Activated CD4-positive, CD25-positive, alpha-beta regulatory T cell (primary cell): ENCODE measurements around the gene KIF3B.
A peak's percentile ranks its signal among the peaks of the same experiment; 100 is the strongest.
"Not testable (repeated sequence)": the region's sequence is repeated elsewhere in the genome, so short reads cannot be mapped to it uniquely, and the experiment has no call there.

ENCODE experiments used
- DNase-seq, 4 experiments: peaks; one replicate each; lab custom pipeline; 2025; lab: John Stamatoyannopoulos, UW

KIF3B gene

DNA sequence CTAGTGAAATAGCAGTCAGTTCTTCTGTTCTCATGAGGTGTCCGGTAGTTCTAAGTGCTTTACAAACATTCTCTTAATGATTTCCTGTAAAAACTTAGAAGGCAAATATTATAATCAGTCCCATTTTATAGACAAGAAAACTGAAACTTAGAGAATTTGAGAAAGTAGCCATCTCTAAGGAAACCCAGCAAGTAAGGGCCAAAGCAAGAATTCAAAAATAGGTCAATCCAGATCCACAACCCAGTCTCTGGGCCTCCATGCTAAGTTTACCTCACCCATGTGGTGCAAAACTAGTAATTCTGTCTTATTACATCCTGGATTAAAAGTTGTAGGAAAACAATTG, 53.1 kb downstream of the KIF3B start:
- DNase-seq, result no peak

DNA sequence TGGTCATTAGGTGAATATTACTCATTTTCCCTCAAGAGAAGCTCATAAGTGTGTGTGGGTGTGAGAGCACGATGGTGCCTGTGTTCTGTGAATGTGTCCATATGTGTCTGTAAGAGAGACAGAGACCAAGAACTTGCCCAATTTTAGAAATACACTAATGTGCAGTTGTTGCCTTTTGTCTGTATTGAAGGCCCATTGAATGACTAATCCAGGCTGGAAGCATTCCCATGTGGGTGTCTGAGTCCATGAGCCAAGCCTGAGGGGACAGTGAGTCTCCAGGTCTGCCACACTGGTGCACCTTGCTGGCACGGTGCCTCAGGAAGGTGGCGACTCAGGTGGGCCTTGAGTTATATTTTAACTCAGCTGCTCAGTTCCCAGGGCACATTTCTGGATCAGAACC, 55.2 kb downstream of the KIF3B start:
- DNase-seq, result no peak

DNA sequence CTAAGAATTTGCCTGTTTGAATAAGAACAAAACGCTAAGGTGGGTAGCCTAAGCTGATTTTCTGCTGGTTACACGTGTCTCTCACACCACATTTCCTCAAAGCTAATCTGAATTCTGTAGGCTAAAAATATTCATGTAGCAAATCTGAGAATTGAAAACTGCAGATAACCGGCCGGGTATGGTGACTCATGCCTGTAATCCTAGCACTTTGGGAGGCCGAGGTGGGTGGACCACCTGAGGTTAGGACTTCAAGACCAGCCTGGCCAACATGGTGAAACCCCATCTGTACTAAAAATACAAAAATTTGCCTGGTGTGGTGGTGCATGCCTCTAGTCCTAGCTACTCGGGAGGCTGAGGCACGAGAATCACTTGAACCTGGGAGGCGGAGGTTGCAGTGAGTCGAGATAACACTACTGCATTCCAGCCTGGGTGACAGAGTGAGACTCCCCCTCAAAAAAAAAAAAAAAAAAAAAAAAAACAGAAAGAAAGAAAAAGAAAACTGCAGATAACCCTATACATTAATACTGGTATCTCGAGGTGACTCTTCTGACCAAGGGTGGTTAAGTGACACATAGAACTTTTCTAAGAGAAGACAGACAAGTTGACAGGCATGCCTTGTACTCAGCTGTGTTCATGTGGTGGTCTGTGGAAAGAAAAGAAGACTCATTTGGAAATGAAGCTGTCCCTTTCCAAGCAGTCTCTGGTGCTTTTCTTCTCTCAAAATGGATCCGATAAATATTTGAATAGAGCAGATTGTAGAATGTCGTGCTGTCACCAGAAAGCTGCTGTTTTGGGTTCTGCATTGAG, 55.9 kb downstream of the KIF3B start:
- DNase-seq, result peak in 1 of 4 experiments; percentile 6

DNA sequence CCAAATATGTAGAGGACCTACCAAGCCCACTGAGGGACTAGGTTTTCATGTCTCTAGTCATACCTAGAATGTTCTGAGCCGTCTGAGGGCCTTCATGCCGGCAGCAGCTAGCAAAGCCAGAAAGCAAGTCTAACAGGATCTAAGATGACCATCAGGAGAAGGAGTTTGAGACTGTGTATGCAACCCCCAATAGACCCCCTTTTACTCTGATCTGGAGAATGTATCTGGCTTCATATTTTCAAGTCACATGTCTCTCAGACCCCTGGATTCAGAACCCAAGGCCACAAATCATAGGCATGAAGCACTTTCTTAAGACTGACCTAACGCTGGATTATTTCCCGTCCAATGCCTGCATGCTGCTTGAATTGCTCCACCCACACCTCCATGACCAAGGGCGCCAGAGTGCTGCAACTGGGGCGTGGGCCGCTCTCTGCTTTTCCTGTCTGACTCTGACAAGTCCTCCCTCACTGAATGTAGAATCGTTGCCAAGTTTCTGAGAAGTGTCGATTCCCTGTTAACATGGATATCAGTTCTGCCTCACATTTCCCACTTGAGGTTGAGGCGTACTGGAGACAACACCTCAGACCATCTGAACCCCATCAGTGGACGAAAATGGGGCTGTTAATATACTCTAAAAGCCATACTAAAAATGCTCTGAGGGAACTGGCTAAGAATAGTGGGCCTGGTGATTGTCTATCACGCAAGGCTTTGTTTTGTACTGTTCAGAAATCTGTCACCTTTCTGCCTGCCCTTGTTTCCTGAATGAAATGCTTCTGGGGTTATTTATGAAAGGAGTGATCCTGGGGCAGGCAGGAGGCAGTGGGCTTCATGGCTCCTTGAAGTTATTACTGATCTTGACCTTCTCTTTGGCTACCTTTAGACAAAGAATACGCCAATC, 56.8 kb downstream of the KIF3B start:
- peak in 2 of 4 experiments; percentile 4 to 5 for DNase-seq

- DNase-seq, result no peak
Measured at GRCh38 chr20:32336918-32337347, 59.5 kb downstream of the KIF3B start.

DNA sequence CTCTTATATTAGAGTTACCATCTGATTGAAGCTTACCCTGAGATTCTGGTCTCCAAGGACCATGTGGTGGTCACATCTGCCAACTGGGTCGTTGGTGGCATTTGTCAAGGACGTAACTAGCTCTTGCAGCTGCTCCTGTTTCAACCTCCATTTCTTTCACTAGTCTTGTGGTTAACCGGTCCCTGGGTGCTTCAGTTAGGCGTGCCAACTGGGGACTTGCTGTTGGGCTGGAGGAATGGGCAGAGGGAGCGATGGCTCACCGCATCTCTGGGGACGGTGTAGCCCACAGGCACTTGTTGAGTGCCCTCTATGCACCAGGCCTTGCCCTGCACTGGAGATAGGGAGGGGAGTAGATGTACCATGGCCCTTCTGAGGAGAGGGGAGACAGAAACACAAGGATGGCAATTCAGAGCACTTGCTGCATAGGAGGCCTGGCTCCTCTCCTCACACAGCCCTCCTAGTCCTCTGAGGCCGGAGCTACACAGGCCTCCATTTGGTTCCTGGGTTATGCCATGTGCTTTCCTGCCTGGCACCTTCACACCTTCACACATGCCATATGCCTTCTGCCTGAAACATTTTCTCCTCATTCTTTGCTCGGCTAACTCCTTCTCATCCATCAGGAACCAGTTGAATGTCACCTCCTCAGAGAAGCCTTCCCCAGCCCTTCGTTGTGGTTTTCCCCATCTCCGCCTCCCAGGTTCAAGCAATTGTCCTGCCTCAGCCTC, 60.6 kb downstream of the KIF3B start:
- DNase-seq, result no peak

- no peak for DNase-seq
Measured at GRCh38 chr20:32338665-32339064, 61.2 kb downstream of the KIF3B start.

DNA sequence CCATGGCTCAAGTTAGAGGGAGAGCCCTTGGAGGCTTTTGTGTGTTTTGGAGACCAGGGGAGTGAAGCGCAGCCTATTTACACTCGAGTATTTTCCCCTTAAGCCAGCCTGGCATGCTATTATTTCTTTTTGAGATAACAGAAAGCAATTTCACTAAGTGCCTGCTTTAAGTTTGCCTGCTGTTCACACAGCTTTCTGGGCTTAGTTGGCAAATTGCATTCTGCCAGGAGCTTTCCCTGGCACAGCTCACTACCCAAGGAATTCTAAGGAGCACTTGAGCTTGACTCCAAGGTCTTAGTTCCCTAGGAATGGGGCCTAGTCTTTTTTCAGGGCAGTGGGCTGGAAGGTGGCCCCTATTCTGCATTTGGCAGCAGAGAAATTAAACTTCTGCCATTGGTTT, 61.7 kb downstream of the KIF3B start:
- DNase-seq, result no peak

DNA sequence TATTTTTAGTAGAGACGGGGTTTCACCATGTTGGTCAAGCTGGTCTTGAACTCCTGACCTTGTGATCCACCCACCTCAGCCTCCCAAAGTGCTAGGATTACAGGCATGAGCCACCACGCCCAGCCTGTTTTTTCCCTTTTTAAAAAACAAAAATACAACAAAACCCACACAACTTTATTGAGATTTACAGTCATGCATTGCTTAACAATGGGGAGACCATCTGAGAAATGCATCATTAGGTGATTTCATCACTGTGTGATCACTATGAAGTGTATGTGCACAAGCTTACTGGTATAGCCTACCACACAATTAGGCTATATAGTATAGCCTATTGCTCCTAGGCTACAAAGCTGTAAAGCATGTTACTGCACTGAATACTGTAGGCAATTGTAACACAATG, 63.6 kb downstream of the KIF3B start:
- DNase-seq, result not testable (repeated sequence)

- no peak for DNase-seq
Measured at GRCh38 chr20:32343439-32343838, 66.0 kb downstream of the KIF3B start.

DNA sequence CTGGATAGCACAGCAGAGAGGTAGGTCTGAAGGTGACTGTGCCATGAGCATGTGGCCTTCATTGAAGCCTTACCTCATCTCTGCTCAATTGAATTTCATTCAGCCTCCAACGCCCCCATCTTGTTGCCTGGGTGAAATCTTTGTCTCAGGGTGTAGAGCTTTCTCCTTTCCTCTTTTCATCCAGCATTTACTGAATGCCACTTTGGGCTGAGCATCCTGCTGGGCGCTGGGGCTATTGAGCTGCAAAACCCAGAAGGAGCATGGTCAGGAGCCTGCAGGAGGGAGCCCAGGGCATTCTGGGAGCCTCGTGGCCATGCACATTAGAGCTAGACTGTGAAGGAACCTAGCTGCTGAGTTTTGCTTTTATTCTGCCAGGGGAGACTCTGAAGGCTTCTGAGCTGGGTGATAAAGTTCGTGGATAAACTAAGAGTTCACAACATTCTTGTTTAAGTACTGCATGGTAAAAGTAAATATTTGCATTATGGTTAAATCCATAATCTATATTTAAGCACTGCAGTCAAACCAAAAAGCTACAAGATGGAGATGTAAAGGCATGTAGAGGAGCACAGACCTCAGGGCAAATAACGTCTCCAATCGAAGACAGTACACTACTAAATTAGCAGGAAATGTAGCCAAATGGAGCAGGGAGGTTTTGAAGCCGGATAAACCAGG, 67.5 kb downstream of the KIF3B start:
- no peak for DNase-seq

GRCh38 chr20:32348207-32348606, 70.8 kb downstream of the KIF3B start:
- DNase-seq, result no peak

DNA sequence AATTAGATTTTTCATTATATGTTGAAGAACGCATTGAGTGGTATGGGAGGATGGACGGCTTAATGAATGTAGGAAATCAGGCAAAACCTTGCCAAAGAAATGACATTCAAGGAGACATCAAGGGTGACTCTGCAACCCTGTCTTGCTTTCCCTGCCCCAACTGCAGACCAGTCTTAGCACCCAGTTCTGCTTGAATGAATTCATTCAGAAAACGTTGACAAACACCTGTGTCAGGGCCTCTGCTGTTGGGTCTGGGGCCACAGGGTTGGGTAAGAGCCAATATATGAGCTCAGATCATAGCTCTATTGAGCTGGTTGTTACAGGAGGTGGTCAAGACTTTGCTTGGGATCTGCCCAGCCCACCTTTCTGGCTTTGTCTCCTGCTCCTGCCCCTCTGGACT, 73.0 kb downstream of the KIF3B start:
- DNase-seq, result no peak

- DNase-seq, result no peak
Measured at GRCh38 chr20:32352121-32352720, 74.8 kb downstream of the KIF3B start.

- DNase-seq, result no peak
Measured at GRCh38 chr20:32353848-32354496, 76.5 kb downstream of the KIF3B start.

DNA sequence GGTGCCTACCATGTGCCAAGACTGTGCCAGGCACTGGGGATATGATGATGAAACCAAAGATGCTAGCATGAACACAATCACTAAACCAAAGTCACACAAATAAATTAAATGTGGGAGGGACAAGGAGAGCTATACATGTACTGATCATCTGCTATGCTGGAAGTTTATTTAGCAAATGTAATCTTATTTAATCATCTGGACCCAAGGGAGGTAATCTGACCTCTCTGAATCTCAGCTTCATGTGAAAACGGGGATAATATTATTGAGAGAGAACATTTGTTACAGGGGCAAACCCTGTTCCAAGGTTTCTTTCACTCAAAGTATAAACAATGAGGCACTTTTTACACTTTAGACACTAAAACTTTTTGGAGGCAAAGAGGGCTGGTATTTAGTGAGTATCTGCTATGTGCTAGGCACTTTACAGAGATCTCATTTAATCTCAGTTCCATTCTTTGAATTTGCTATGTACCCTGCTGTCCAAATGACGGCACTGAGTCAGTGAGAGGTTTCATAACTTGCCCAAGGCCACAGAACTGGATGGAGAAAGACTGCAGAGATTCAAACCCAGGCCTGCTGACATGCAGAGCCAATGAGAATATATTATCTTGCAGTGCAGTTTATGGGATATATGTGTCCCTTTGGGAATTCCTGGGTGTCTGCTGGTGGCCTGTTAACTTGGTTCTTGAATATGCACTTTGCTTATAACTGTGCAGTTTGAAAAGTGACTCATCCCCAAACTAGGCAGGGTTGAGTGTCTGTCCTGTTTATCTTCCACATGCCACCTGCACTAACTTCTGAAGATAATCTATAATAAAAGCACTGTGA, 77.4 kb downstream of the KIF3B start:
- DNase-seq, result no peak

DNA sequence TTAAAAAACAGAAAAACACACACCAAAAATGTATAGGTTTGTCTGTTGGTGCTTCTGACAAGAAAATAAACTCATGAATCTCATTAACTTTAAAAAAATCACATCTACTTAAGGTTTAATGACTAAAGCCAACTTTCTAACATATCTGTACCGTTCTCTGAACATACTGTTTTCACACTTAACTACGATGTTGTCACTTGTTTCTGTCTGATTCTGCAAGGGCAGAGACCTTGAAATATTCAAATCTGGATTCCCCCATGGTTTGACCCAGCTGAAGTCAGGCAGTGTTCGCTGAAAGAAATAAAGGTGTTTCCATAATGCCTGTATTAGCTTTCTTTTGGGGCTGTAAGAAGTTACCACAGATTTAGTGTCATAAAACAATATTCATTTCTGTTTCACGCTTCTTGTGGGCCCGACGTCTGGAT, 78.0 kb downstream of the KIF3B start:
- DNase-seq, result no peak

DNA sequence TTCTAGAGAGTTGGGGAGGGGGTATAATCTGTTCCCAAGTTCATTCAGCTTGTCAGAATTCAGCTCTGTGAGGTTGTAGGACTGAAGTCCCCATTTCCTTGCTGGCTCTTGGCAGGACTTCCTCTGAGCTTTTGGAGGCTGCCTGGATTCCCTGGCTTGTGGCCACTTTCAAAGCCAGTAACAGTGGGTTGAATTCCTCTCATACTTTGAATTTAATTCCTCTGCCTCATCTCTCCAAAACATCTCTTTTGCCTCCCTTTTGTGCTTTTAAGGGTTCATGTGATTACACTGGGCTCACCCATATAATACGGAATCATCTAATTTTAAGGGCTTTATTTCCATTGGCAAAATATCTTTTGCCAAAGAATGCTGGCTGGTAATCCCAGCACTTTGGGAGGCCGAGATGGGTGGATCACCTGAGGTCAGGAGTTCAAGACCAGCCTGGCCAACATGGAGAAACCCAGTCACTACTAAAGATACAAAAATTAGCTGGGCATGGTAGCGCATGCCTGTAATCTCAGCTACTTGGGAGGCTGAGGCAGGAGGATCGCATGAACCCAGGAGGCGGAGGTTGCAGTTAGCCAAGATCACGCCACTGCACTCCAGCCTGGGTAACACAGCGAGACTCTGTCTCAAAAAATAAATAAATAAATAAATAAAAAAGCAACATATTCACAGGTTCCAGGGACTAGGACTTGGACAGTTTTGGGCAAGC, 78.6 kb downstream of the KIF3B start:
- not testable (repeated sequence) for DNase-seq

DNA sequence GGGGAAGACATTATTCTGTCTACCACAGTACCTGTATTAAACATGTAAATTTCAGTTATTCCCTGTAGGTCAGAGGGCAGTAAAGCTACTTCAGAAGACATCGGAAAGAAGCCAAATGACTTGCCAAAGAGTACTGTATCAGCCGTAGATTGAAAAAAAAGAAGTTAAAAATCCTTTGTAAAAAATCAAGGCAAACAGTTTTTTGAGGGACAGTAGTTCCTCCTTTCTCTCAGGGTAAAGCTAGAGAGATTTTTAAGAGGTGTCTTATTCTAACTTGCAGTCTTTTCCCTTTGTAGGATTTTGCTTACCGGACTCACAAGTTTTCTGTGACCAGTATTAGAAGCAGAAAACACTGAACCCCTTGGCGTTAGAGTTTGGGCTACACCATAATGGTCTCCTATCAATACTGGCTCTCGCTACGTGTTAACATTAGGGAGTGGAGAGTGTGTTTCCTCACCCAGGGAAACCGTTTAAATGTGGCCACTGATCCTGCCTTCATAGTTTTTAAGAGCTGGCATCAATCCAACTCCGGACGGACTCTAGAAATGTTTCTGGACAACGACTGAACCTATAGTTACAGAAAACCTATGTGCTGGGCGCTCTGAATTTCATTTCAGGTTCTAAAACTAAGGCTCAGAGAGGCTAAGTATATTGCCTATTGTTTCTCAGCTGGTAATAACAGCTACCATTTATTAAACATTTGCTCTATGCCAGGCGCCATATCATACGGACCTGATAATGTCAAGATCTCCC, 79.3 kb downstream of the KIF3B start:
- no peak for DNase-seq
